Activated CD4-positive, alpha-beta T cell treated with anti-CD3 and anti-CD28 coated beads, Interleukin-10, Interleukin-2, amounts not matched to agents 100 ng/mL and 50 ng/mL, durations not matched to agents 16 hours and 8 hours (primary cell): Measurements from ENCODE around the gene PRDX6.
"Not testable (repeated sequence)": the region's sequence is repeated elsewhere in the genome, so short reads cannot be mapped to it uniquely, and the experiment has no call there.

Experiments
- DNase-seq: peaks from one replicate; pipeline ENCODE4 v3.0.0-alpha.2; 2020

The PRDX6 gene

DNA sequence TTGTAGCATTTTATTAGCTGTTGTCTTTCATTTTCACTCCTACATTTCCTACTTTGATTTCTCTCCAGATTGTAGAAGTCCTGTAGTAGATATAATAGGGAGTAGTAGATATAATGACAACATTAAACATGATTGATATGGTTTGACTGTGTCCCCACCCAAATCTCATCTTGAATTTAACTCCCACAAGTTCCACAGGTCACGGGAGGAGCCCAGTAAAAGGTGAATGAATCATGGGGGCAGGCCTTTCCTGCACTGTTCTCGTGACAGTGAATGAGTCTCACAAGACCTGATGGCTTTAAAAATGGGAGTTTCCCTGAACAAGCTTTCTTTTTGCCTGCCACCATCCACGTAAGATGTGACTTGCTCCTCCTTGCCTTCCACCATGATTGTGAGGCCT, 7.5 kb upstream of the PRDX6 start:
- DNase-seq = no peak

- DNase-seq = no peak
Observed at GRCh38 chr1:173470608-173471007, 6.5 kb upstream of the PRDX6 start.

GRCh38 chr1:173473599-173474011, 3.5 kb upstream of the PRDX6 start:
- no peak for DNase-seq

GRCh38 chr1:173474097-173474779, 2.9 kb upstream of the PRDX6 start:
- no peak for DNase-seq

DNA sequence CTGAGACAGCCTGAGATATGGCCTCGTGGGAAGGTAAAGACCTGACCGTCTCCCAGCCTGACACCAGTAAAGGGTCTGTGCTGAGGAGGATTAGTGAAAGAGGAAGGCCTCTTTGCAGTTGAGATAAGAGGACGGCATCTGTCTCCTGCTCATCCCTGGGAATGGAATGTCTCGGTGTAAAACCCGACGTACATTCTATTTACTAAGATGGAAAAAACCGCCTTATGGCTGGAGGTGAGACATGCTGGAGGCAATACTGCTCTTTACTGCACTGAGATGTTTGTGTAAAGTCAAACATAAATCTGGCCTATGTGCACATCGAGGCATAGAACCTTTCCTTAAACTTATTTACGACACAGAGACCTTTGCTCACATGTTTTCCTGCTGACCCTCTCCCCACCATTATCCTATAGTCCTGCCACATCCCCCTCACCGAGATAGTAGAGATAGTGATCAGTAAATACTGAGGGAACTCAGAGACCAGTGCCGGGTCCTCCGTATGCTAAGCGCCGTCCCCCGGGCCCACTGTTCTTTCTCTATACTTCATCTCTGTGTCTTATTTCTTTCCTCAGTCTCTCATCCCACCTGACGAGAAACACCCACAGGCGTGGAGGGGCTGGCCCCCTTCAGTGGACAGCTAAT, 2.2 kb upstream of the PRDX6 start:
- DNase-seq = not testable (repeated sequence)

DNA sequence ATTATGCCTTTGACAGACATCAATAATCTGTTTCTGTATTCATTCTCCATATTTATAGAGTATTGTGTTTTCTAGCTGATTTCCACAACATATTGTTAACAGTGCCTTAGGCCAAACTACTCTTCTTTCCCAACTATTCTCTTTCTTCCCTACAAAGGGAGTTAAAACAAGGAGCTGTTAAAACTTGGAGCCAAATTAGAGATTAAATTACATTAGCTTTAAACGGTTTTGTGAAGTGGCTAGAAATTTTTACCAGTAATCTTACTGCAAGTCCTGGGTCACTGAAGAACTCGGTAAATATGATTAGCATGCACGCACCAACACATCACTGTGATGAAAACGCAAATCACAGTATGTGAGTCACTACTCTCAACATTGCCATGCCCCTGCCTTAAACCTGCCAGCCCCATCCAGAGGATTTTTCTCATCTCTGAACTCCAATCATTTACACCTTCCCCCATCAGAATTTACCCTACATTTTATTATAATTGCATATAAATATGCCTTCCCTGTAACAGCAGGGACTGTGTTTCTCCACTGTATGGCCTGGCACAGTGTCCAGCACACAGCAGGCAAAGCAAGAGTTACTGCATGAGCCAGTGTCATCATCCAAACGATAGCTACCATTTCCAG, 1.5 kb upstream of the PRDX6 start:
- peak; percentile 69 for DNase-seq

- no peak for DNase-seq
Observed at GRCh38 chr1:173476197-173476664, 904 bp upstream of the PRDX6 start.

- peak; percentile 90 for DNase-seq
Observed at GRCh38 chr1:173476665-173477285, 360 bp upstream of the PRDX6 start.

GRCh38 chr1:173478094-173478674, 1.0 kb downstream of the PRDX6 start:
- DNase-seq = no peak

- no peak for DNase-seq
Observed at GRCh38 chr1:173479649-173480048, 2.5 kb downstream of the PRDX6 start.

GRCh38 chr1:173481195-173481772, 4.1 kb downstream of the PRDX6 start:
- no peak for DNase-seq

DNA sequence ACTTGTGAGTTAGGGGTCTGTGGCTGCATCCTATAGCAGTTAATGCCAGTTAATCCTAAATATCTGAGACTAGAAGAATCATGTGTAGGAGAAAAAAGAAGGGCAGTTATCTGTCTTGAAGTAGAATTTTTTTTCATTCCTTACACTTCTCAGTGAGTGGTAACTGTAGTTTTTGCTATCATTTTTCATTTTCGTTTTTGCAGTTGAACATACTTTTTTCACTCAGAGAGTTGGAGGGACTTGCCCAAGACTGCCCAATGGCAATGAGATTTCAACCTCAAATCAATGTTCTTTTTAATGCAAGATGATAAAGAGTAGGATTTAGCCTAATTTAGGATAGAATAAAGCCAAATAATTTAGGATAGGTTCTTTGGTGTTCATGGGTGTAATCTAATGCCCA, 5.5 kb downstream of the PRDX6 start:
- no peak for DNase-seq

- no peak for DNase-seq
Observed at GRCh38 chr1:173484276-173484675, 7.1 kb downstream of the PRDX6 start.

DNA sequence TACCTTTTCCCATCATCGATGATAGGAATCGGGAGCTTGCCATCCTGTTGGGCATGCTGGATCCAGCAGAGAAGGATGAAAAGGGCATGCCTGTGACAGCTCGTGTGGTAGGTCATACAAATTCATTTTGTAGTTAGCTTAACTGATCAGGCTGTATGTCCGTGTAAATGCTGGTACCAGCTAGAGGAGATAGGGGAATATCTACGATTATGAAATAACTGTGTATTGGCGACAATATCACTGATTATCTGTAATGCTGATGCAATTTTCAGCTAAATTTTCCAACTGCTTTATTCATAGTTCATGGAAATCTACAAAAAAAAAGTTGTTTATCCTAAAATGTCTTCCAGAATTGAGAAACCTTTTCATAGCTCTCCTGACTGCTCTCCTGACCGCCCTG, 8.3 kb downstream of the PRDX6 start:
- no peak for DNase-seq

DNA sequence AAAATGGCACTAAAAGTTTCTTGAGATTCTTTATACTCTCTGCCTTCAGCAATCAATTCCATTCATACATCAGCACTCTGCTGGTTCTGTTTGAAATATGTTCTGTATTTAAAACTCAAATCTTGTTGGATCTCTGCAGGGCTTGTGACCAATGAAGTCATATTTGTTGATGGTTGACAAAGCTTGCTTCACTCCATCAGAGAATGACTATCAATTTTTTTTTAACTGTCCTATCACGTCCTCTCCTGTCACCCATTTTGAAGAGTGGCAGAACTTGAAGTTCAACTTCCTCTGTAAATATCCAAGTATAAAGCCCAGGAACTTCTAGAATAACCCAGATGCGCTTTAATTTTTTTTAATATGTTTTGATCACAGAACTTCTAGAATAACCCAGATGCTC, 10.9 kb downstream of the PRDX6 start:
- DNase-seq = no peak

GRCh38 chr1:173489149-173489600, 12.0 kb downstream of the PRDX6 start:
- DNase-seq = no peak

DNA sequence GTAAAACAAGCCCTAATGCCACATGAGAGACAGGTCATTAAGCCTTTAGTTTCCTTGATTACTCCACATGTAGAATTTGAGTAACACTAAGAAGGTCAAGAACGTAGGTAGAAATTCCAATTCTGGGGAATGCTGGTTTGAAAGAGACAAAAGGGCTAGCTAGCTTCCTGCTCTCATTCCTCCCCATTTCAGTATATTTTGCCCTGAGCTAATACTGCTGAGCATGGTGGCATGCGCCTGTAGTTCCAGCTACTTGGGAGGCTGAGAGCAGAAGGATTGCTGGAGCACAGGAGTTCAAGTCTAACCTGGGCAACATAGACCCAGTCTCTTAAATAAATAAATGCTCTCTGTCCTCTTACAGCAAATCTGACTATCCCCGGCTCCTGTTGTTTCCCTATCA, 12.8 kb downstream of the PRDX6 start:
- no peak for DNase-seq

- no peak for DNase-seq
Observed at GRCh38 chr1:173491508-173491907, 14.4 kb downstream of the PRDX6 start.

DNA sequence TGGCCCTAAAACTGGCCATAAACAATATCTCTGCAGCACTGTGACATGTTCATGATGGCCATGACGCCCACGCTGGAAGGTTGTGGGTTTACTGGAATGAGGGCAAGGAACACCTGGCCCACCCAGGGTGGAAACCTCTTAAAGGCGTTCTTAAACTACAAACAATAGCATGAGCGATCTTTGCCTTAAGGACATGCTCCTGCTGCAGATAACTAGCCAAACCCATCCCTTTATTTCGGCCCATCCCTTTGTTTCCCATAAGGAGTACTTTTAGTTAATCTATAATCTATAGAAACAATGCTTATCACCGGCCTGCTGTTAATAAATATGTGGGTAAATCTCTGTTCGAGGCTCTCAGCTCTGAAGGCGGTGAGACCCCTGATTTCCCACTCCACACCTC, 16.0 kb downstream of the PRDX6 start:
- DNase-seq = not testable (repeated sequence)

DNA sequence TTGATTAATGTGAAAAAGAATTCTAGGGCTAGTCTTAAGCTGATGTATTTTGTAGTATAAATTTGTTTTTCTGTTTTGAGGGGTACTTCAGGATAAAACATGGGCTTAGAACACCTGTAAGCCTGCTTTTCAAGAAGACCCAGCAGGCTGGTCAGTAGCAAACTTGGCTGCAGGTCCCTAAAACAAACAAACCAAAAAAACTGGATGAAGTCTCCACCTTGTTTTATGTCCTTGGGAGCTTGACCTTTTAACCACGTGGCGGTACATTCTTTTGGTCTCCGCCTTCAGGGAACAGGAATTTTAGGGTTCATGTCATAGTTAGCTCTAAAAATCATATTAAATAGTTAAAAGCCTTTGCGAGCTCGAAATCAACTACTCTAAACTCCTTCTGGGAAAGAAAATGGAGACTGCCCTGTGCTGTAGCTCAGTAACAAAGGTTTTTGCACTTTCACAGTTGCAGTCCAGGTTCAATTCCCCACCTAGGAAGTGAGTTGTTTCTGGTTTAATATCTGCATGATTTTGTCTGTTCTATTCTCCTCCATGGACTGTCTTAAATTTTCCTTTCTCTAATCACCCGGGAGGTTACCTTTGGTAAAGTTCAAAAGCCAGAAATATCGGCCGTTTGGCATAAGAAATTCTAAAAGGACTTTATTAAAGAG, 18.6 kb downstream of the PRDX6 start:
- DNase-seq = no peak

DNA sequence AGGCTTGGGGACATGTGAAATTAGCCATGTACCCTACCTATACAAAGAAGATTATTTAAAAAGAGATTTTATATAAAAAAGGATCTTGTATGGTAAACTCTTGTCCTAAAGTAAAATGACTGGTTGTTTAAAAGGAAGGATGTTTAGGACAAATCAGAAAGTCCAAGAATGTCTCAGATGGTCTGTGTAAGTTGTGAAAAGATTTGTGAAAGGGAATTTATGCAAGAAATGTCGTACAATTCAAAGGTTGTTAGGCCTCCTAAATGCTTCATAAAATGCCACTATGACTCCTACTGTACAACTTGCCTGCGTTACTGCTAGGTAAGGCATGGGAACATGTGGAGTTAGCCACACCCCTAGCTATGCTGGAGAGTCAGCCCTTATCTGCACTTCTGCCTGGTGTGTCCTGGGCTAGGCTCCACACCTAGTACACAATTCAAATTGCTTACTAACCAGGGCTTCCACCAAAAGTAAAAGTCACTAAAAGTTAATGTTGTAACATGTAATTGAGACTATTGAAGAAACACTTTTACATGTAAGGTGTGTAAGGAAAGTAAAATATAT, 19.7 kb downstream of the PRDX6 start:
- DNase-seq = no peak

- DNase-seq = no peak
Observed at GRCh38 chr1:173499729-173500128, 22.6 kb downstream of the PRDX6 start.
